VCaP (cell line): ENCODE results near the gene PRAME.
"Not testable (repeated sequence)": the region's sequence is repeated elsewhere in the genome, so short reads cannot be mapped to it uniquely, and the experiment has no call there.

Source experiments
- H3K27ac ChIP-seq: fragments of 450-650 bp; 2 replicates; pipeline ENCODE4 v1.5.1; 2017
- TF ChIP-seq, protein P1 (sequence below): fragments of 450-650 bp; conservative IDR thresholded peaks from 2 replicates; pipeline ENCODE4 v1.5.1; 2017; ENCODE audit warnings: mild to moderate bottlenecking, moderate library complexity

The PRAME gene

DNA sequence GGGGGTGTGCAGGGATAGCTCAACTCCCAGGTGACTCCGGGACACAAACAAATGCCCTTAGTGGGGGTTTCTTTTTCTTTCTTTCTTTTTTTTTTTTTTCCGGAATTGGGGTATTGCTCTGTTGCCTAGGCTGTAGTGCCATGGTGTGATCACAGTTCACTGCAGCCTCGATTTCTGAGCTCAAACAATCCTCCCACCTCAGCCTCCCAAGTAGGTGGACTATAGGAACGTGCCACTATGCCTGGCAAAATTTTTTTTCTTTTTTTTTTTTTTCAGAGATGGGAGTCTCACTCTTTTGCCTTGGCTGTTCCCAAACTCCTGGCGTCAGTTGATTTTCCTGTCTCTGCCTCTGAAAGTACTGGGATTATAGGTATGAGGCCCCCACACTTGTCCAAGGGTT, 25.2 kb downstream of the PRAME start:
- TF ChIP-seq, protein P1, sequence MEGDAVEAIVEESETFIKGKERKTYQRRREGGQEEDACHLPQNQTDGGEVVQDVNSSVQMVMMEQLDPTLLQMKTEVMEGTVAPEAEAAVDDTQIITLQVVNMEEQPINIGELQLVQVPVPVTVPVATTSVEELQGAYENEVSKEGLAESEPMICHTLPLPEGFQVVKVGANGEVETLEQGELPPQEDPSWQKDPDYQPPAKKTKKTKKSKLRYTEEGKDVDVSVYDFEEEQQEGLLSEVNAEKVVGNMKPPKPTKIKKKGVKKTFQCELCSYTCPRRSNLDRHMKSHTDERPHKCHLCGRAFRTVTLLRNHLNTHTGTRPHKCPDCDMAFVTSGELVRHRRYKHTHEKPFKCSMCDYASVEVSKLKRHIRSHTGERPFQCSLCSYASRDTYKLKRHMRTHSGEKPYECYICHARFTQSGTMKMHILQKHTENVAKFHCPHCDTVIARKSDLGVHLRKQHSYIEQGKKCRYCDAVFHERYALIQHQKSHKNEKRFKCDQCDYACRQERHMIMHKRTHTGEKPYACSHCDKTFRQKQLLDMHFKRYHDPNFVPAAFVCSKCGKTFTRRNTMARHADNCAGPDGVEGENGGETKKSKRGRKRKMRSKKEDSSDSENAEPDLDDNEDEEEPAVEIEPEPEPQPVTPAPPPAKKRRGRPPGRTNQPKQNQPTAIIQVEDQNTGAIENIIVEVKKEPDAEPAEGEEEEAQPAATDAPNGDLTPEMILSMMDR = no peak
- no peak overlapping the region for H3K27ac ChIP-seq

DNA sequence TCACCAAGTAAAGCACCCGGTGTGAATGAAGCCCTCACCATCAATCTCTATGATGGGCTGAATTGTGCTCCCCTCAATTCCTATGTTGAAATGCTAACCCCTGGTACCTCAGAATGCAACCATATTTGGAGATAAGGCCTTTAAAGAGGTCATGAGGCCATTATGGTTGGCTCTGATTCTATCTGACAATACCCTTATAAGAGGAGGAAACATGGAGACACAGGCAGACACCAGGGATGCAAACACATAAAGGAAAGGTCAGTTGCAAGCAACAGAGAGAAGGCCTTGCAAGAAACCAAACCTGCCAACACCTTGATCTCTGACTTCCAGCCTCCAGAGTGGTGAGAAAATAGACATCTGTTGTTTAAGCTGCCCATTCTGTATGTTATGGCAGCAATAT, 25.6 kb downstream of the PRAME start:
- no peak overlapping the region for H3K27ac ChIP-seq
- TF ChIP-seq, protein P1 = no peak

DNA sequence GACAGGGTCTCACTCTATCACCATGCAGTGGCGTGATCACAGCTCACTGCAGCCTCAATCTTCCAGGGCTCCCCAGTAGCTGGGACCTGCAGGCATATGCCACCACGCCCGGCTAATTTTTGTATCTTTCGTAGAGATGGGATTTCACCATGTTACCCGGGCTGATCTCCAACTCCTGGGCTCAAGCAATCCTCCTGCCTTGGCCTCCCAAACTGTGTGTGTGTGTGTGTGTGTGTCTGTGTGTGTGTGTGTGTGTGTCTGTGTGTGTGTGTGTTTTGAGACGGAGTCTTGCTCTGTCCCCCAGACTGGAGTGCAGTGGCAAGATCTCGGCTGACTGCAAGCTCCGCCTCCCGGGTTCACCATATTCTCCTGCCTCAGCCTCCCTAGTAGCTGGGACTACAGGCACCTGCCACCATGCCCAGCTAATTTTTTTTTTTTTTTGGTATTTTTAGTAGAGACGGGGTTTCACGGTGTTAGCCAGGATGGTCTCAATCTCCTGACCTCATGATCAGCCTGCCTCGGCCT, 26.5 kb downstream of the PRAME start:
- H3K27ac ChIP-seq = not testable (repeated sequence)

DNA sequence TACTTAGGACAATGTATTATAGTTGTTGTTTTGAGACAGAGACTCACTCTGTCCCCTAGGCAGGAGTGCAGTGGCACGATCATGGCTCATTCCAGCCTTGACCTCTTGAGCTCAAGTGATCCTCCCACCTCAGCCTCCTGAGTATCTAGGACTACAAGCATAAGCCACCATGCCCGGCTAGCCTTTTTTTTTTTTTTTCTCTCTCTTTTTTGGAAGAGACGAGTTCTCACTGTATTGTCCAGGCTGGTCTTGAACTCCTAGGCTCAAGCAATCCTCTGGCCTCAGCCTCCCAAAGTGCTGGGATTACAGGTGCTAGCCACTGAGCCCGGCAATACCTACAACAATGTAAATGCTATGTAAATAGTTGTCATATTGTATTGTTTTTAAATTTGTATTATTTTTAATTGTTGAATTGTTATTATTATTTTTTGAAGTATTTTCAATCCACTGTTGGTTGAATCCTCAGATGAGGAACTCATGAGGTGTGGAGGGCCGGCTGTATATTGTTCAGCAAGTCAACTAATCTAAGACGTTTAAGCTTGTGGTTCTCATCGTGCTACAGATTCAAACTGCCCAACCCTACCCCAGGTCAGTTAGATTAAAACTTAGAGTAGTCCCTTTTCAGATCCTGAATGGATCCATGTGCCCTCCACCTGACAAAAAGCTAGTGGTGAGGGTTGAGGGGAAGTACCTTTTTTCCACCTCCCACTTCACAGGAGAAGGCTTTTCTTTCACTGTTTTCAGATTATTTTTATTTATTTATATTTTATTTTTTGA, 27.1 kb downstream of the PRAME start:
- TF ChIP-seq, protein P1 = no peak
- H3K27ac ChIP-seq = no peak overlapping the region

DNA sequence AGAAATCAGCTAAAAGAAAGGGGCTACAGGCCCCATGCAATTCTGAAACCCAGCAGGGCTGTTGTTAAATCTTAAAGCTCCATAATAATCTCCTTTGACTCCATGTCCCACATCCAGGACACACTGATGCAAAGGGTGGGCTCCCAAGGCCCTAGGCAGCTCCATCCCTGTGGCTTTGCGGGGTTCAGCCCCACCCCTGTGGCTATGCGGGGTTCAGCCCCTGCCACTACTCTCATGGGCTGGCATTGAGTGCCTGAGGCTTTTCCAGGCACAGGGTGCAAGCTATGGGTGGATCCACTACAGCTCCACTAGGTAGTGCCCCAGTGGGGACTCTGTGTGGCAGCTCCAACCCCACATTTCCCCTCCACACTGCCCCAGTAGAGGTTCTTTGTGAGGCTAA, 30.3 kb downstream of the PRAME start:
- TF ChIP-seq, protein P1 = no peak
- no peak overlapping the region for H3K27ac ChIP-seq

DNA sequence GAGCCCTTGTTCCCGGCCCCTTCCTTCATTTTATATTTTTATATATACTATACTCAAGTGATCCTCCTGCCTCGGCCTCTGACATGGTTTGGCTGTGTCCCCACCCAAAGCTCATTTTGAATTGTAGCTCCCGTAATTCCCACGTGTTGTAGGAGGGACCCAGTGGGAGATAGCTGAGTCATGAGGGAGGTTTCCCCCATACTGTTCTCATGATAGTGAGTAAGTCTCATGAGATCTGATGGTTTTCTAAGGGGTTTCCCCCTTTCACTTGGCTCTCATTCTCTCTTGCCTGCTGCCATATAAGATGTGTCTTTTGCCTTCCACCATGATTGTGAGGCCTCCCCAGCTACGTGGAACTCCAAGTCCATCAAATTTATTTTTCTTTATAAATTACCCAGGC, 31.8 kb downstream of the PRAME start:
- no peak overlapping the region for H3K27ac ChIP-seq

DNA sequence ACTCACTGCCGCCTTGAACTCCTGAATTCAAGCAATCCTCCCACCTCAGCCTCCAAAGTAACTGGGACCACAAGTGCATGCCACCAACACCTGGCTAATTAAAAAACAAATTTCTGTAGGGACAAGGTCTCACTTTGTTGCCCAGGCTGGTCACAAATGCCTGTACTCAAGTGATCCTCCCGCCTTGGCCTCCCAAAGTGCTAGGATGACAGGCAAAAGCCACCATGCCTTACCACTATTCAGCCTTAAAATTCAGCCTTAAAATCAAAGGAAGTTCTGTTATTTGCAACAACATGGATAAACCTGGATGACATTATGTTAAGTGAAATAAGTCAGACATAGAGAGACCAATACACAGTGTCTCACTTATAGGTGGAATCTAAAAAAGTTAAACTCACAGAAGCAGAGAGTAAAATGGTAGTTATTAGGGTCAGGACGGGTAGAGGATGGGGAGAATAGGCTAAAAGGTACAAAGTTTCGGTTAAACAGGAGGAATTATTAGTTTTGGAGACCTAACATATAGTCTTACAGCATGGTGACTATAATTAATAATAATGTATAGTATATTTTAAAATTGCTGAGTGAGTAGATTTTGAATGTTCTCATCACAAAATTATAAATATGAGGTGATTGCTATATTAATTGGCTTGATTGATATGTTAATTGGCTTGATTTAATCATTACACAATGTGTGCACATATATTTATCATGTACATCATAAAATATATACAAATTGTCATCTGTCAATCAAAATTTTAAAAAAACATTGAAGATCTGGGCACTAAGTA, 32.7 kb downstream of the PRAME start:
- H3K27ac ChIP-seq = no peak overlapping the region
- TF ChIP-seq, protein P1 = no peak

More for the DNA sequence above, 31.8 kb downstream of the PRAME start:
- TF ChIP-seq, protein P1 = no peak

DNA sequence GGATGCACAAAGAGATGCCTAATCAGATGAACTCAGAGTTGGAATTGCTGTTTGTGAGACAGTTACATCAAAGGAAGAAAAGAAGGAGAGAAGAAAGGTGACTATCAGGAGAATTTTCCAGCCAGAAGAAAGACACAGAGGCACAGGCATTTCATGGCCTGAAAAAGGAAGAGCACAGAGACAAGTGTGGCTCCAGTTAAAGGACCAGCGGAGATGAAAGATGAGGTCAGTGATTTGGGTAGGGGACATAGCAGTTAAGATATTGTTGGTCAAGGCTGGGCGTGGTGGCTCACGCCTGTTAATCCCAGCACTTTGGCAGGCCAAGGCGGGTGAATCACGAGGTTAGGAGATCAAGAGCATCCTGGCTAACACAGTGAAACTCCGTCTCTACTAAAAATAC, 35.6 kb downstream of the PRAME start:
- TF ChIP-seq, protein P1 = no peak
- no peak overlapping the region for H3K27ac ChIP-seq
